K562 treated with DMSO at 1 percent for 24 hours (cell line): ENCODE data around the gene BEND3. TPM values are rescaled to one million over a fixed set of nuclear protein-coding genes. Genes with fewer than 3 reads are reported as not detected.

Experiments
- total RNA-seq: library from RNA; unstranded; fragments of 300-600 nt; gene quantifications from 2 replicates; pipeline ENCODE4 v1.2.3, GENCODE V29; 2022; ENCODE audit warnings: low read depth; ENCODE audit not compliant: insufficient read depth

BEND3 gene
- total RNA-seq: 1.4 TPM in 2 replicates

DNA sequence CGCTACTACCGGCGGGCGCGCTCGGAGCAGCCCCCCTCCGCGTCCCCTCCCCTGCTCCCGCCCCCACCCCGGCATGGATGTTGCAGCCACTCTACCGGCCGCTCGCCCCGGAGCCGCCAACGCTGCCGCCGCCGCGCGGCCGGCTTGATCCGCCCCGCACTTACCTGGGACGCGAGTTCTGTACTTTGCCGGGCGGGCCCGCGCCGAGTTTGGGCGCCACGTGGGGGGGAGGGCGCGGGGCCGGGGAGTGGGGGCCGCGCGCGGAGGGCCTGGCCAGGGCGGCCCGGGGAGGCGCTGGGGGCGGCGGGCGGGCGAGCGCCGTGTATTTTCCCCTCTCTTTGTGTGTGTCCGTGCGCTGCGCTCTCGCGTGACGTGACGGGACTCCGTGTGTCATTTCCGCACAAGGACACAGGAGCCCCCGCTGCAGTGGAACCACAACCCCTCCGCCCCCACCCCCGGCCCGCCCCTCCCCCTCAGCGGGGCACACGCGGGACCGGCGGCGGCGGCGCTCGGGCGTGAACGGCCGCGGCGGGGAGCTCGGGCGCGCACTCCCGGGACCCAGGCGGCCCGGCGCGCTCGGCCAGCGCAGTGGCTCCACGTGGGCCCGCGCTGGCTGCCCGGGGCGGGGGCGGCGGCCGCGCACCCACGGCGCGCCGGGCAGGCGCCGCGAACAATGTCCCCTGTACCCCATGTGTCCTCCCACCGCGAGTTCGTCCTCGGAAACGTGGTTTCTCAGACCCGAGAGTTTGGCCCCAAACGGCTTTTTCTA, at the start of gene BEND3:
TSS of gene BEND3 (minus strand) at position 590 of the 769 bp plus-strand sequence. CDS start 16,230 bp downstream, outside the sequence.

Other genes starting within 250 kb of the BEND3 start
- gene CD24, start 140.8 kb downstream of the BEND3 start, total RNA-seq: 60.6 and 74.0 TPM in 2 replicates
- 10.5 and 12.3 TPM in 2 replicates for gene MTRES1, start 87.3 kb downstream of the BEND3 start, total RNA-seq